A673 (cell line): ENCODE measurements around the gene HEATR9.

ENCODE experiments used
- EZH2 ChIP-seq: fragments of 200-600 bp; sonication (generic); IDR thresholded peaks from 2 replicates; pipeline ENCODE4 v1.6.1; 2017; ENCODE audit warnings: borderline replicate concordance, low read depth, mild to moderate bottlenecking, mixed read lengths, antibody characterized with exemption, low read length; ENCODE audit not compliant: poor library complexity, severe bottlenecking
- TF ChIP-seq, protein P1 (sequence below): fragments of 300-800, 200-600 bp; sonication (generic); conservative IDR thresholded peaks from 2 replicates; pipeline ENCODE4 v1.5.1; 2017; ENCODE audit warnings: low read depth, mild to moderate bottlenecking, antibody characterized with exemption, low read length, moderate library complexity, mixed read lengths

DNA sequence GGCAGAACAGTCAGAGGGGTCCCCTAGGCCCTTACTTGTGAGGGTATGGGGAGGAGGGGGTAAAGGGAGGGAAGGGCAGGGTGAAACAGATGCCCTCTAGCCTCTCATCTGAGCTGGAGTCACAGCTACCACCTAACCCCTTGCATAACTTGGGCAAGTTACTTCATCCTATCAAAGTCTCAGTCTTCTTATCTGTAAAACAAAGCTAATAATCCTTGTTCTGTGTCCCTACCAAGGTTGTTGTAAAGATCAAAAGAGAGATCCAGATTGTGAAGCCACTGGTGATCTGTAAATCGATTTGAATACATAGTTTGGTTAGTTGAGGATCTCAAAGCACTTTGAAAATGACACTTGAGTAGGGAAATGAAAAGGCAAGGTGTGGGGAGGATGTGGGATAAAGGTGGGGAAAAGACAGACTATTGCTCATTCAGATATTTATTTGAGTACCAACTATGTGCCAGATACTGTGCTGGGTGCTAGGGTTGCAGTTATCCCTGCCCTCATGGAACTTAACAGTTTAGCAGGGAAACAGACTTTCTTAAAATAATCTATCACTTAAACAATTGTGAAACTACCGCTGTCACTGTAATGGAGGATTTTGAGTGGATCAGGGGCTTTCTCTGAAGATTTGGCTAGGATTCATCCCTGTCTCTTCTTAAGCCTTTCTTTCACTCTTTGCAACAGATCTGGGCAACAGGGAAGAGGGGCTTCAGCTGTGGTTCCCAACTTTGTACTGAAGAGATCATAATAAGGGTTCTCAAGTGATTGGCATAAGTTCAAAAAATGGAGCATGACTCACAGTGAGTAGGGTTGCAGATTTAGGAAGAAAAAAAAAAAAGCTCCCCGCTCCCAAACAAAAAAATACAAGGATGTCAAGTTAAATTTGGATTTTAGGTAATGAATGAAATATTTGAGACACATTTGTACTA, 3.0 kb downstream of the HEATR9 start:
- TF ChIP-seq, protein P1, sequence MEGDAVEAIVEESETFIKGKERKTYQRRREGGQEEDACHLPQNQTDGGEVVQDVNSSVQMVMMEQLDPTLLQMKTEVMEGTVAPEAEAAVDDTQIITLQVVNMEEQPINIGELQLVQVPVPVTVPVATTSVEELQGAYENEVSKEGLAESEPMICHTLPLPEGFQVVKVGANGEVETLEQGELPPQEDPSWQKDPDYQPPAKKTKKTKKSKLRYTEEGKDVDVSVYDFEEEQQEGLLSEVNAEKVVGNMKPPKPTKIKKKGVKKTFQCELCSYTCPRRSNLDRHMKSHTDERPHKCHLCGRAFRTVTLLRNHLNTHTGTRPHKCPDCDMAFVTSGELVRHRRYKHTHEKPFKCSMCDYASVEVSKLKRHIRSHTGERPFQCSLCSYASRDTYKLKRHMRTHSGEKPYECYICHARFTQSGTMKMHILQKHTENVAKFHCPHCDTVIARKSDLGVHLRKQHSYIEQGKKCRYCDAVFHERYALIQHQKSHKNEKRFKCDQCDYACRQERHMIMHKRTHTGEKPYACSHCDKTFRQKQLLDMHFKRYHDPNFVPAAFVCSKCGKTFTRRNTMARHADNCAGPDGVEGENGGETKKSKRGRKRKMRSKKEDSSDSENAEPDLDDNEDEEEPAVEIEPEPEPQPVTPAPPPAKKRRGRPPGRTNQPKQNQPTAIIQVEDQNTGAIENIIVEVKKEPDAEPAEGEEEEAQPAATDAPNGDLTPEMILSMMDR: no peak
- TF ChIP-seq EZH2: no peak
